ENCODE measurements around the gene MGRN1.
"Not testable (repeated sequence)": the region's sequence is repeated elsewhere in the genome, so short reads cannot be mapped to it uniquely, and the experiment has no call there.

MGRN1 gene

GRCh38 chr16:4647644-4647980 is 23.0 kb downstream of the MGRN1 start:
- no peak overlapping the region for H3K4me3 ChIP-seq (ENCODE audit: low read depth, low read length)
- no peak for TF ChIP-seq CTCF (IDR thresholded peaks at IDR 0.05; ENCODE audit: low read depth, low read length)

GRCh38 chr16:4648917-4649316 is 24.3 kb downstream of the MGRN1 start:
- H3K4me3 ChIP-seq (ENCODE audit: low read depth, low read length): no peak overlapping the region
- no peak for TF ChIP-seq CTCF (IDR thresholded peaks at IDR 0.05; ENCODE audit: low read depth, low read length)

GRCh38 chr16:4649744-4650442 is 25.3 kb downstream of the MGRN1 start:
- no peak overlapping the region for H3K4me3 ChIP-seq (ENCODE audit: low read depth, low read length)
- TF ChIP-seq CTCF (IDR thresholded peaks at IDR 0.05; ENCODE audit: low read depth, low read length): no peak

GRCh38 chr16:4650443-4651074 is 25.9 kb downstream of the MGRN1 start:
- H3K4me3 ChIP-seq (ENCODE audit: low read depth, low read length): not testable (repeated sequence)
- peak; percentile 69 for TF ChIP-seq CTCF (IDR thresholded peaks at IDR 0.05; ENCODE audit: low read depth, low read length)

- TF ChIP-seq CTCF (IDR thresholded peaks at IDR 0.05; ENCODE audit: low read depth, low read length): no peak
- H3K4me3 ChIP-seq (ENCODE audit: low read depth, low read length): no peak overlapping the region
Observed at GRCh38 chr16:4651827-4652226, 27.2 kb downstream of the MGRN1 start.

GRCh38 chr16:4652561-4652960 is 27.9 kb downstream of the MGRN1 start:
- no peak for TF ChIP-seq CTCF (IDR thresholded peaks at IDR 0.05; ENCODE audit: low read depth, low read length)
- H3K4me3 ChIP-seq (ENCODE audit: low read depth, low read length): no peak overlapping the region
